AG09309 (cell line): ENCODE data around the gene TNNC1.

Source experiments
- DNase-seq: peaks from one replicate; pipeline ENCODE4 v3.0.0-alpha.2; 2010; ENCODE audit warnings: low read depth
- H3K4me3 ChIP-seq: 2 replicates; pipeline ENCODE4 v1.5.1; 2011; ENCODE audit warnings: mild to moderate bottlenecking, low read depth, low read length, moderate library complexity; ENCODE audit not compliant: control insufficient read depth
- CTCF ChIP-seq: IDR thresholded peaks from 2 replicates; pipeline ENCODE4 v1.5.1; 2011; ENCODE audit warnings: mild to moderate bottlenecking, low read depth, low read length, inconsistent platforms; ENCODE audit not compliant: insufficient read depth, control insufficient read depth; ENCODE audit errors: missing control alignments

Gene TNNC1

GRCh38 chr3:52468336-52468735 is 14.5 kb upstream of the TNNC1 start:
- no peak overlapping the region for H3K4me3 ChIP-seq
- TF ChIP-seq CTCF = no peak
- DNase-seq = no peak

- no peak for TF ChIP-seq CTCF
- DNase-seq = no peak
- H3K4me3 ChIP-seq = no peak overlapping the region
Measured at GRCh38 chr3:52463416-52463815, 9.6 kb upstream of the TNNC1 start.

GRCh38 chr3:52461874-52462273 is 8.0 kb upstream of the TNNC1 start:
- DNase-seq = no peak
- no peak for TF ChIP-seq CTCF
- no peak overlapping the region for H3K4me3 ChIP-seq

- TF ChIP-seq CTCF = no peak
- DNase-seq = no peak
- H3K4me3 ChIP-seq = no peak overlapping the region
Measured at GRCh38 chr3:52458770-52459545, 5.1 kb upstream of the TNNC1 start.

- no peak for TF ChIP-seq CTCF
- H3K4me3 ChIP-seq = no peak overlapping the region
- no peak for DNase-seq
Measured at GRCh38 chr3:52458031-52458760, 4.4 kb upstream of the TNNC1 start.

- H3K4me3 ChIP-seq = peak overlapping the region; percentile 95
- no peak for TF ChIP-seq CTCF
- no peak for DNase-seq
Measured at GRCh38 chr3:52456800-52457183, 3.0 kb upstream of the TNNC1 start.
